Breast epithelium (tissue), 4 donors: ENCODE measurements around the gene MMP13. TPM values are rescaled to one million over a fixed set of nuclear protein-coding genes. Genes with fewer than 3 reads are reported as not detected.
"Not testable (repeated sequence)": the region's sequence is repeated elsewhere in the genome, so short reads cannot be mapped to it uniquely, and the experiment has no call there.

Experiments used
- DNase-seq, 2 donors: peaks; one replicate each; pipeline ENCODE4 v3.0.0-alpha.2; 2019; ENCODE audit warnings: low spot score in 2 of 2
- H3K27ac ChIP-seq, 2 donors: fragments of 200-600 bp; sonication (generic) in 1 of 2; one replicate each; pipeline ENCODE4 v1.5.1; 2016 to 2019; ENCODE audit warnings: mild to moderate bottlenecking in 1 of 2
- H3K27me3 ChIP-seq, 2 donors: fragments of 200-600 bp; sonication (generic) in 1 of 2; one replicate each; pipeline versions ENCODE4 v1.5.1 to v1.6.0; 2017 to 2019; ENCODE audit warnings: control low read depth in 1 of 2, mild to moderate bottlenecking in 1 of 2
- H3K36me3 ChIP-seq: fragments of 200-600 bp; one replicate; pipeline ENCODE4 v1.5.1; 2019
- H3K4me1 ChIP-seq, 2 donors: fragments of 200-600 bp; sonication (generic); one replicate each; pipeline ENCODE4 v1.5.1; 2016 to 2019; ENCODE audit warnings: control low read depth in 1 of 2
- H3K4me3 ChIP-seq, 3 donors: fragments of 200-600 bp; sonication (generic); 1 replicate in 2 of 3; 2 replicates in 1 of 3; pipeline ENCODE4 v1.5.1; 2016 to 2019; ENCODE audit warnings: mild to moderate bottlenecking in 3 of 3, moderate library complexity in 2 of 3
- H3K9me3 ChIP-seq, 2 donors: fragments of 200-600 bp; sonication (generic) in 1 of 2; one replicate each; pipeline ENCODE4 v1.5.1; 2016 to 2019; ENCODE audit warnings: control low read depth in 1 of 2
- POLR2A ChIP-seq: fragments of 450-650 bp; IDR thresholded peaks from one replicate; pipeline ENCODE4 v1.6.1; 2016; ENCODE audit warnings: antibody characterized with exemption, mild to moderate bottlenecking, moderate library complexity
- POLR2AphosphoS5 ChIP-seq, 3 donors: sonication (generic); formaldehyde crosslinking; IDR thresholded peaks; one replicate each; pipeline ENCODE4 v1.6.1; 2017; ENCODE audit warnings: antibody characterized with exemption in 3 of 3
- intact Hi-C: fragments of 100-400 bp; cut with DNase I; formaldehyde crosslinking; loops from one replicate; pipeline ENCODE4 v1.15.1; 2023; ENCODE audit warnings: low total_unique reads
- total RNA-seq, 3 donors: library from RNA; depleted of rRNA; stranded (reverse); fragments of >200 nt; gene quantifications; one replicate each; pipeline ENCODE4 v1.1.0, GENCODE V29; 2016
- TF ChIP-seq, protein P1 (sequence below), 3 donors: fragments of 450-650 bp; IDR thresholded peaks; one replicate each; pipeline ENCODE4 v1.5.1; 2016 to 2017; ENCODE audit warnings: antibody characterized with exemption in 3 of 3, mild to moderate bottlenecking in 3 of 3, moderate library complexity in 3 of 3

MMP13 gene
- total RNA-seq, 3 donors from 2014 or later = not detected

DNA sequence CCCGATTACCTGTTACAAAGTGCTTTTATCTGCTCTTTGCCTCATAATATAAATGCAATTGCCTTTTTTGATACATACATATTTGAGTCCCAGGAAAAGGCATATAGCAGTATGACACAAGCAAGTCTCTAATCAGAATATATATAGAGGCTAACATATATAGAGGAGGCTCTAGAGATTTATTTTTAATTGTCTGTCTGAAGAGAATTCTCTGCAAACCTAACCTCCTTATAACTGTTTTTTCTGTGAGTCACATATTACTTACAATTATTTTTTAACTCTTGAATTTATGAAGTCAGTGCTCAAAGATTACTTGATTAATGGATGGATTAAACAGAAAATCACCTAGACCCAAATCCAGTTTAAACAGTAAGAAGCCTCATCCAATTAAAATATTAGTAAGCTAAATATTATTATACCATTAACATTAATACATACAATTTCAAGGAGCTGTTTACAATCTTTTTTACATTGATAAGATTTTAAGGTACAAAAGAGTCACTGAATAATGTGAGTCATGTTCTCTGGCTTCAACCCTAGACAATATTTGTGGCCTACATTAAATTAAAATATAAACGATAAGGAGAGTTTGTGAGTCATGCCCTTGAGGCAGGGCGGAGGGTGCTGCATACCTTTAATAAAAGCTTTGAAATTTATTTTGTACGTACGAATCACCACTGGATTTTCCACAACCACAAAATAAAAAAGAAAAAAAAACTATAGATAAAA is 19.2 kb upstream of the MMP13 start:
- no peak for TF ChIP-seq POLR2A
- H3K9me3 ChIP-seq = no peaks in the 10 kb centered on the region
- H3K4me1 ChIP-seq = no peaks in the 10 kb centered on the region
- H3K36me3 ChIP-seq = no peaks in the 10 kb centered on the region
- DNase-seq = no peak
- no peaks in the 10 kb centered on the region for H3K27me3 ChIP-seq
- intact Hi-C loops = no loop called here
- H3K27ac ChIP-seq = no peak overlapping the region
- H3K4me3 ChIP-seq = no peak overlapping the region

DNA sequence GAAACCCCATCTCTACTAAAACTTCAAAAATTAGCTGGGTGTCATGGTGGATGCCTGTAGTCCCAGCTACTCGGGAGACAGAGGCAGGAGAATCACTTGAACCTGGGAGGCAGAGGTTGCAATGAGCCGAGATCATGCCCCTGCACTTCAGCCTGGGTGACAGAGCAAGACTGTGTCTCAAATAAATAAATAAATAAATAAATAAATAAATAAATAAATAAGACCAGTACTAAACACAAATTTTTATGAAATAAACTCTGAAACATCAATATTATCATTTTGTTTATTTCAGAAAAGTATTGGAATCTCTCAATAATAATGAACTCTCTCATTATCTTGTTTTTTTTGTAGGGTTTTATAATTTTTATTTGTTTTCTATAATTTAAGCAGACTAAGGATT is 18.2 kb upstream of the MMP13 start:
- H3K27ac ChIP-seq, H3K27me3 ChIP-seq, DNase-seq, intact Hi-C loops, H3K4me1 ChIP-seq, H3K36me3 ChIP-seq, H3K9me3 ChIP-seq, H3K4me3 ChIP-seq: not testable (repeated sequence)

DNA sequence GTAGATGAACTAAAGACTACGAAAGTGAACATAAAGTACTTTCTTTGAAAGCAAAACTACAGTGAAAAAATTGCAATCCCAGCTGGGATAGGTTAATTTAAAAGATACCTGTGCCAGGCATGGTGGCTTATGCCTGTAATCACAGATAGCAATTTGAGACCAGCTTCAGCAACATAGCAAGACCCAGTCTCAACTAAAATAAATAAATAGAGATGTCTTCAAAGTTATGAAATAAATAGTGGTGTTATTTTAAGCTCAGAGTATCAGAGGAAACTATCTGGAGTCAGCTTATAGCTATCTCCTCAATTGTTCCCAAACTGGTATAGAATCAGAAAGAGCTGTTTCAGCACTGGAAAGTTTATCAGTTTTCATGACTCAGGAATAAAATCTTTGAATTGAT is 17.3 kb upstream of the MMP13 start:
- Histone ChIP-seq H3K9me3 (no peaks in the 10 kb centered on the region), H3K4me1 (no peaks in the 10 kb centered on the region), H3K27me3 (no peaks in the 10 kb centered on the region), H3K36me3 (no peaks in the 10 kb centered on the region), H3K4me3 (no peak overlapping the region), H3K27ac (no peak overlapping the region)
- TF ChIP-seq POLR2AphosphoS5 (IDR thresholded peaks at IDR 0.05) (no peak), POLR2A (no peak)
- TF ChIP-seq, protein P1, sequence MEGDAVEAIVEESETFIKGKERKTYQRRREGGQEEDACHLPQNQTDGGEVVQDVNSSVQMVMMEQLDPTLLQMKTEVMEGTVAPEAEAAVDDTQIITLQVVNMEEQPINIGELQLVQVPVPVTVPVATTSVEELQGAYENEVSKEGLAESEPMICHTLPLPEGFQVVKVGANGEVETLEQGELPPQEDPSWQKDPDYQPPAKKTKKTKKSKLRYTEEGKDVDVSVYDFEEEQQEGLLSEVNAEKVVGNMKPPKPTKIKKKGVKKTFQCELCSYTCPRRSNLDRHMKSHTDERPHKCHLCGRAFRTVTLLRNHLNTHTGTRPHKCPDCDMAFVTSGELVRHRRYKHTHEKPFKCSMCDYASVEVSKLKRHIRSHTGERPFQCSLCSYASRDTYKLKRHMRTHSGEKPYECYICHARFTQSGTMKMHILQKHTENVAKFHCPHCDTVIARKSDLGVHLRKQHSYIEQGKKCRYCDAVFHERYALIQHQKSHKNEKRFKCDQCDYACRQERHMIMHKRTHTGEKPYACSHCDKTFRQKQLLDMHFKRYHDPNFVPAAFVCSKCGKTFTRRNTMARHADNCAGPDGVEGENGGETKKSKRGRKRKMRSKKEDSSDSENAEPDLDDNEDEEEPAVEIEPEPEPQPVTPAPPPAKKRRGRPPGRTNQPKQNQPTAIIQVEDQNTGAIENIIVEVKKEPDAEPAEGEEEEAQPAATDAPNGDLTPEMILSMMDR (IDR thresholded peaks at IDR 0.05) = no peak
- intact Hi-C loops = no loop called here
- no peak for DNase-seq

DNA sequence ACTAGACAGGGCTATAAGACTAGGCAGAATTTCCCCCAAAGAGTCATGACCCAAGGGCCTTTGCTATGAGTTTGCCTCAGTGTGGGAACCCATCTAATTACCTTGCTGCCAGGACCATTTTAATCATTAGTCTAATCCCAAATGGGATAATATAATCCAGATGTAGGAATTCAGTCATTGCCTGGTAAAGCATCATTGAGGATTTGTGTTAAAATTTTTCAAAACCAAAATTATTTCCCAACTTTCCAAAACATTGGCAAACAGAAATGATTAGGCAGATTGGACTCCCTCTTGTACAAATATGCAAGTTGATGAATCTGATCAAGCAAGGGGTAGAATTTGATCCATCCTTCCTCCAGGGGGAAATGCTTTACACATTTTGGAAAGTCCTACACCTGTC is 16.2 kb upstream of the MMP13 start:
- Histone ChIP-seq H3K4me3 (no peak overlapping the region), H3K27ac (peak overlapping the region in 1 of 2 donors; percentile 44), H3K9me3 (no peaks in the 10 kb centered on the region), H3K4me1 (no peaks in the 10 kb centered on the region), H3K36me3 (no peaks in the 10 kb centered on the region), H3K27me3 (no peaks in the 10 kb centered on the region)
- TF ChIP-seq POLR2A = no peak
- no peak for TF ChIP-seq POLR2AphosphoS5 (IDR thresholded peaks at IDR 0.05)
- TF ChIP-seq, protein P1 (IDR thresholded peaks at IDR 0.05) = no peak
- intact Hi-C loops = no loop called here
- no peak for DNase-seq

DNA sequence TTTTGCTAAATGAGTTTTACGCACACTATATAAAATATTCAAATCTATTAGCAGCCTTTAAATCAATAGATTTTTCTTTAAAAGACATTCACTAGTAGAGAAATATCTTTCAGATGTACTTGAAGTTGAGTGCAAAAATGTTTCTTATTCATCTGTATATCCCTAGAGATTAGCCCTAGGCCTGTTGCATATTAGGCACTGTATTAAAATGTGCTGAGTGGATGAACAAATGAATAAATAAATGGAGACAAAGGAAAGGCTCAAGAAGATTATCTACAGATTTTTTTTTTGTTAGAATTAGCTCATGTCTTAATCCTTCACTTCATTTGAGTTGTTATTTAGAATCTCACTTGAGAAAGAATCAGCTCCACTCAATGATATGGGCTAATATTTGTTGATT is 12.0 kb upstream of the MMP13 start:
- Histone ChIP-seq H3K27ac (no peak overlapping the region), H3K4me1 (no peaks in the 10 kb centered on the region), H3K27me3 (no peaks in the 10 kb centered on the region), H3K4me3 (no peak overlapping the region), H3K9me3 (no peaks in the 10 kb centered on the region), H3K36me3 (no peaks in the 10 kb centered on the region)
- TF ChIP-seq, protein P1 (IDR thresholded peaks at IDR 0.05) = no peak
- TF ChIP-seq POLR2AphosphoS5 (IDR thresholded peaks at IDR 0.05) (no peak), POLR2A (no peak)
- no peak for DNase-seq
- intact Hi-C loops = no loop called here

DNA sequence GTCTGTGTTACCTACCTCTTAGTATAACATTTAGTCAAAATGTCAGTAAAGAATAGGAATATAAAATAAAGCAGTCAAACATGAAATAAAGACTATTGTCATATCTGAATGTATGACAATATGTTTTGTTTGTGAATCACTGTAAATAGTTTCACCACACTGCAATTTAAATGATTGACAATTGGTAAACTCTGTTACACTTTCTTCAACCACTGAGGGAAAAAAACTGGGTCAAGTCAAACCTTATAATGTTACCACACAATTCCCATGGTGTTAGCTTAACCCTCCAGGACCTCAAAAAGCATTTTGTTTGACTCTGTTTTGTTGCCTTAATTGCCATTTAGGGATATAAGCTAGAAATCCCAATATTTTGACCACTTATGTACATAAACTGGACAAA is 10.5 kb upstream of the MMP13 start:
- TF ChIP-seq POLR2A = no peak
- no peak for TF ChIP-seq POLR2AphosphoS5 (IDR thresholded peaks at IDR 0.05)
- TF ChIP-seq, protein P1 (IDR thresholded peaks at IDR 0.05) = no peak
- Histone ChIP-seq H3K9me3 (no peaks in the 10 kb centered on the region), H3K36me3 (no peaks in the 10 kb centered on the region), H3K27me3 (no peaks in the 10 kb centered on the region), H3K4me1 (no peaks in the 10 kb centered on the region), H3K4me3 (no peak overlapping the region), H3K27ac (no peak overlapping the region)
- no peak for DNase-seq
- intact Hi-C loops = no loop called here
